AG10803 (cell line): ENCODE data around the gene PCDH9.
A peak's percentile ranks its signal among the peaks of the same experiment; 100 is the strongest.

Source experiments
- DNase-seq: peaks from one replicate; pipeline ENCODE4 v3.0.0; 2010; ENCODE audit warnings: low read depth
- H3K4me3 ChIP-seq: 2 replicates; pipeline ENCODE4 v1.5.1; 2011; ENCODE audit warnings: mild to moderate bottlenecking, low read length, control low read depth
- TF ChIP-seq, protein P1 (sequence below): conservative IDR thresholded peaks from 2 replicates; pipeline ENCODE4 v1.5.1; 2011; ENCODE audit warnings: mild to moderate bottlenecking, low read length, control low read depth, inconsistent platforms

The PCDH9 gene

GRCh38 chr13:67076378-67076777, 153.8 kb downstream of the PCDH9 start:
- no peak overlapping the region for H3K4me3 ChIP-seq
- TF ChIP-seq, protein P1, sequence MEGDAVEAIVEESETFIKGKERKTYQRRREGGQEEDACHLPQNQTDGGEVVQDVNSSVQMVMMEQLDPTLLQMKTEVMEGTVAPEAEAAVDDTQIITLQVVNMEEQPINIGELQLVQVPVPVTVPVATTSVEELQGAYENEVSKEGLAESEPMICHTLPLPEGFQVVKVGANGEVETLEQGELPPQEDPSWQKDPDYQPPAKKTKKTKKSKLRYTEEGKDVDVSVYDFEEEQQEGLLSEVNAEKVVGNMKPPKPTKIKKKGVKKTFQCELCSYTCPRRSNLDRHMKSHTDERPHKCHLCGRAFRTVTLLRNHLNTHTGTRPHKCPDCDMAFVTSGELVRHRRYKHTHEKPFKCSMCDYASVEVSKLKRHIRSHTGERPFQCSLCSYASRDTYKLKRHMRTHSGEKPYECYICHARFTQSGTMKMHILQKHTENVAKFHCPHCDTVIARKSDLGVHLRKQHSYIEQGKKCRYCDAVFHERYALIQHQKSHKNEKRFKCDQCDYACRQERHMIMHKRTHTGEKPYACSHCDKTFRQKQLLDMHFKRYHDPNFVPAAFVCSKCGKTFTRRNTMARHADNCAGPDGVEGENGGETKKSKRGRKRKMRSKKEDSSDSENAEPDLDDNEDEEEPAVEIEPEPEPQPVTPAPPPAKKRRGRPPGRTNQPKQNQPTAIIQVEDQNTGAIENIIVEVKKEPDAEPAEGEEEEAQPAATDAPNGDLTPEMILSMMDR: no peak
- no peak for DNase-seq

DNA sequence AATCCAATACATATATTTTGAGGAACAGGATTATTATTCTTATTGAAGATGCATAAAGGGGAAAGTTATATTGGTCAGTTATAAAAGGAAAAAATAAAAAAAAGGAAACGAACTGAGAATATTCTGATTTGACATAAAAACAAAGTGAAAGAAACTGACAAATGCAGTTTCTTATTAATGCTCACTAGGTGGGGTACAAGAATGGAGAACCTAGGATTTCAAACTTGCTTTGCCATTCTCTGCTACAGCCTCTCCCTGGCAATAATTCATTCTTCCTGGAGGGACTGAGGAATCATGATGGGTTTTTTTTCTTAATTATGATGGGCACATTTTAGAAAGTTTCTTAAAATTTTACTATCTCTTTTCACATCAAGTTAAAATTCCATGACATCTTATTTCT, 154.9 kb downstream of the PCDH9 start:
- DNase-seq: no peak
- TF ChIP-seq, protein P1: peak; percentile 28
- H3K4me3 ChIP-seq: no peak overlapping the region

DNA sequence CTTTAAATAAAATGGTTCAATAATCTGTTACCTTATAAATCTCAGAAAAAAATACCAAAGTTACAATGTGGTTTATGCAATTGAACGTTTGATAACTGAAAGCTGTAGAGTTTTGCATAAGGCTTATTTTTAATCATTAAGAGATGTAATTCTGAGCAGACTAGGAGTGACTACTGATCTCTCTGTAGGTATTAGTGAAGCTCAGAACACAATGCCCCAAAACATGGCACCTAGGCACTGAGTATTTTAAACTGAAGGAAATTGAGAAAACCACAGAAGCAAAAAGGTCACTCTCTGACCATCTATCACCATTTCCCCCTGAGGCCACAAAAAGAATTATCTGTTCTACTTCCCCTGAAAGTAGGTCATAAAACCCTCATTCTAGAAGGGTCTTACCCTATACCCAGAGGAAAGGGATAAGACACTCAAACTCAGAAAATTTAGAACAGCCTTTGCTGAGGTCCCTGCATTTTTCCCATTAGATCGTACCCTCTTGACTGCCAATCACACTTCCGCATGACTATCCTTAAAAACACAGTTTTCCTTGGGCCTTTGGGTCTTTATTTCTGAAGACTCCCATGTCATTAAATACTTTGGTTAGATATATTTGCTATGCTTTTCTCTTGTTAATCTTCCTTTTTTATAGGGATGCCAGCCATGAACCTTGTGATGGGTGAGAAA, 158.1 kb downstream of the PCDH9 start:
- H3K4me3 ChIP-seq: no peak overlapping the region
- TF ChIP-seq, protein P1: no peak
- DNase-seq: no peak

DNA sequence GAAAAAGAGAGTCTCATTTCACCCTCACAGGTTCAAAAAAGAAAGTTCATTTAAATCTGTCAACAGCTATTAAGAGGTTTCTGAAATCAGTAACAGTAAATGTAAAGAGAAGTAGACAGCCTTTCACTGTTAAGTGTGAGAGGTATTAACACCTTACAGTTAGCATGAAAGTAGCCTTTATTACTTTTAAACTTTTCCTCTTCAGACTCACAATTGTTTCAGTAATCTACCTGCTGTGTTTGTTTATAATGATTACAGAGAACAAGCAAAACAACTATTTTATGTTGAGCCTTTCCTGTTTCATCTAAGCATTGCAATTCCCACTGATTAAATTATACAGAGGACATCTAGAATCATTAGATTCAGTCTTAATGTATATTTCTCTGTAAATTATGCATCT, 159.8 kb downstream of the PCDH9 start:
- DNase-seq: no peak
- H3K4me3 ChIP-seq: no peak overlapping the region
- TF ChIP-seq, protein P1: no peak

DNA sequence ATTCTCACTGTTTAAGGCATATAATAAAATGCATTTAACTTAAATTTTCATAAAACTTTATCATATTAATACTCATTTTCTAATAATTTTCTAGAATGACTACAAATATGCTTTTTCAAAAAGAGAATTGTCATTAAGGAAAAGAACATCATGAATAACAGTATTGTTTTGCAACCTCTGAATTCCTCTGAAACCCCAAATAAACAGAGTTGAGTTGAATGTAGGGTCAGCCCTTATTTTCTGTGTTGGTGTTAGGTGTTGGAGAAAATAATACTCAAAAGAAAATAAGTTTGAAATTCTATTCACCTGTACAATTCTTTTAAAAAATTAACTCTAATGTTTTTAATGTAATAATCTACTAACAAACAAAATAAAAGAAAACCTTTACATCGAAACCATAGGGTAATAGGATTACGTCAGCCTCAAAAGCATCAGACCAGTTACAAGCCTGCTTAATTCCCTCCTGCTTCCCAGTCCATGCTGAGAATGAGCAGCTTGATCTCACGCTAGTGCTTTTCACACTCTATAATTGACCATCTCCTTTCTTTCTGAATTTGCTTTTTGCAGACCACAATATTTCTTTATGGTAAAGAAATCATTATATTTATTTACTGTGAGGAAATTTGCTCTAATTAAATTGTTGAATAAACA, 160.9 kb downstream of the PCDH9 start:
- TF ChIP-seq, protein P1: no peak
- no peak for DNase-seq
- no peak overlapping the region for H3K4me3 ChIP-seq

DNA sequence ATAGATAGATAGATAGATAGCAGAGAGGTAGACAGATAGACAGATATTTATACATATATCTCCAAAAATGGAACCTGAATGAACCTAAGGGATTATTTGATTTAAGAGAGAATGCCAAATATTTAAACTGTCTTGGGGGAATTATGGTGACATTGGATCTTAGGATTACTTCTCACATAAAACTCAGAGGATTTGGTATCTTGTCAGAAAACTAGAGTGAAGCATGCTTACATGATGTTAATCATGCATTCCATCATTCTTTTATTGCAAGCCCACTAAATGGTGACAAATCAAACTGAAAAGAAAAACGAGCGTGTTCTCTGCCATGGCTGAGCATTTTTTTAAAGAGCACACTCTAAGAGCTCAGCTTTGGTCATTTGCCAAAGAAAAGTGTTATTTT, 165.2 kb downstream of the PCDH9 start:
- TF ChIP-seq, protein P1: no peak
- DNase-seq: no peak
- H3K4me3 ChIP-seq: no peak overlapping the region

GRCh38 chr13:67063036-67063435, 167.1 kb downstream of the PCDH9 start:
- no peak for DNase-seq
- no peak overlapping the region for H3K4me3 ChIP-seq
- TF ChIP-seq, protein P1: no peak
